NCI-H526 (cell line): ENCODE measurements around the gene GLI3.

Experiments
- DNase-seq, 2 experiments: peaks; one replicate each; lab custom pipeline; 2025; lab: John Stamatoyannopoulos, UW

The GLI3 gene

DNA sequence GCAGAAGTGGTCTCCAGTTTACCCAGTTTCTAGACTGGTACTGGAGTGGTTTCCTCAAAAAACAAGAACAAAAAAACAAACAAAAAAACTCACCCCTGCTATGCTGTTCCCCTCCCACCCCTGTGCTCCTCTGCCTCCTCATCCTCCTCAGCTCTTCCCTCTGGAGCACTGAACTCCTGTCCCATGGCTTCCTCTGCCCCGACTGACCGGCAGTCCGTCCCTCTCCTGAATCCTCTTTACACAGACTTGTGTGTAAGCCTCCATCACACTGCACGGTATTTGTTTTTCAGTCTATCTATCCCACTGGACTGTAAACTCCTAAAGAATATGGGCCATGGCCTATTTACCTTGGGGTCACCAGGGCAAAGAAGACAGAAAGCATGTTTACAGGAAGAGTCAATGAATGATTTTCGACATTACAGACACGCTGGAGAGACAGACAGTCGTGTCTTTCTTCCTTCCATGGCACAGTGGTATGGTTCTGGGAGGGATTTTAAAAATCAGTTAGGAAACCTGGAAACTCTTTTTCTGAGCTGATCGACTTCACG lies 265.3 kb downstream of the GLI3 start:
- DNase-seq, result no peak

- no peak for DNase-seq
Observed at GRCh38 chr7:41970941-41971340, 266.1 kb downstream of the GLI3 start.

DNA sequence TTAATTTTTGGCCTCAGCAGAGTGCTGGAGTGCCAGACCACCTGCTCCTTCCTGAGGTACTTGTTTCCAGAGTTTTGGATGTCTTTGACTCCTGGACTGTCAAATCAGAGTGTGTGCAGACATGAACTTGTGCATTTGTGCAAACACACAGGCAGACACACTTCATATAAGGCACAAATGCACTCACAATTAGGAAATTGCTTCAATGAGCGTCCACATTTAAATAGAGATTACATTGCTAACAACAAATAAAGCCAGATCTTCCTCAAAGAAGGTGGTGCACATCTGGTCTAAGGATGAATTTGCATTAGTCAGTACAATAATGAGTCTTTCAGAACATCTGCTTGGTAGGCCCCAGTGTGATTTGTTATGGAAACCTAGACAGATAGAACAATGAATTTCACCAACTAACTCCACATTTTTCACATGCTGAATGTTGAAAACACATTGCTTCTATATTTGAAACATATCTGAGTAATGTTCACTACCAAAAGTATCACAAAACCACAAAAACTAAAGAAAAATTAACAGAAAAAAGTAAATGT lies 267.4 kb downstream of the GLI3 start:
- no peak for DNase-seq

GRCh38 chr7:41967156-41967555 lies 269.9 kb downstream of the GLI3 start:
- no peak for DNase-seq

GRCh38 chr7:41965951-41966505 lies 271.0 kb downstream of the GLI3 start:
- DNase-seq, result no peak

DNA sequence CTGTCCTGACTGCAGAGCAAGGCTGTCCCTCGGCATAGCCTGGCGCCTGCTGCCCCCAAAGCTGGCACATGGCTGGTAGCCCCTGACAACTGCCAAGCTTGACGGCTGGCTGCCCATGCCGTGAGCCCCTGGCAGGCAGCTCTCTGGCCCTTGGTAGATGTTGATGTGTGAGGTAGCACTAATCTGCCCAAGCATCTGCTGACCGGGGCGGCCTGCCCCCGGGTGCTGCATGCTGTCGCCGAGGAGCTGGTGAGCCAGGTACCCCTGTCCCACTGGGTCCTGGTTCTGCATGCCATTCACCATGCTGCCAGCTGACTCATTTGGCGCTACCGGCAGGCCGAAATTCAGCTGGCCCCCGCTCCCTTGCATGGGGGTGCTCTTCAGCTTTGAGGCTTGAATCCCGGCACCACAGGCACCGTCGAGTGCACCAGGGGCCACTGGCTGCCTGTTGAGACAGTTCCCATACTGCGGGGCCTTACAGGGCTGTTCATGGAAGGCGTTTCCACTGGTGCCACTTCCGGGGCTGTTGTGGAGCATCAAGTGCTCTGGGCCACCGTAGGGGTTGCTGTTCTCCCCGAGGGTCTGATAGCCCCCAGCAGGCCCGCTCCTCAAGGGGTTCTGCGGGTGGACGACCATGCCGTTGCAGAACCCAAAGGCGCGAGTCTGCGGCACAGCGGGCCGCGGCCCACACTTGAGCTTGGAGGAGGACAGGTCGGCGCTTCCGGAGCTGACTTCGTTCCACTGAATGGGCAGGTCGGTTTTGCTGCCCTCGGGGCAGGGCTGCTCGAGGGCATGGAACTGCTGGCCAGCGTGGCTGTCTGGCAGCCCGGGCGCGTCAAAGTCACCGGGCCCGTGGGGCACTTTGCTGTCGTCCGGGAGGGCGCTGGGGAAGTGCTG lies 271.9 kb downstream of the GLI3 start:
- DNase-seq, result no peak

DNA sequence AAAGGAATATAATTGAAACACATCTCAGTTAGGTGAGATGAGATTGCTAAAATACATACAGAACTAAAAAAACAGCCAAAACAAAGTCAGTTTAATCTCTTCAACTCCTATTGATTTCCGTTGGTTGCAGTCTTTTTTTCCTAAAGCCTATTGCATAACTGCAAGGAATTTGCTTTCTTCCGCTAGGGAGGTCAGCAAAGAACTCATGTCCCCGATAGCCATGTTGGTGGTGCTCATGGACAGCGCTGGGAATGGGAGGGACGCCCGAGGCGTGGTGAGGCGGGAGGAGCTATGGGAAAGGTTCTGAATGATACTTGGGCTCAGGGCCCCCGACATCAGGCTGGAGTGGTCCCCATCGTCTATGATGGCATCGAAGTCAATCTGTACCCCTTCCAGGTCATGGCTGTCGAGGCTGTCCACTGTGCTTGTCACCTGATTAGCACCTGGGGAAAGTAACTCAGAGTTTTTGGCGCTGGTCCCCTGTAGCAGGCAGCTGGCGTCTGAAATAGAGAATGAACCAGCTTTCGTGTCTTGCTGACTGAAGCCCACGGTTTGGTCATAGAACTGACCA lies 272.7 kb downstream of the GLI3 start:
- DNase-seq, result no peak

DNA sequence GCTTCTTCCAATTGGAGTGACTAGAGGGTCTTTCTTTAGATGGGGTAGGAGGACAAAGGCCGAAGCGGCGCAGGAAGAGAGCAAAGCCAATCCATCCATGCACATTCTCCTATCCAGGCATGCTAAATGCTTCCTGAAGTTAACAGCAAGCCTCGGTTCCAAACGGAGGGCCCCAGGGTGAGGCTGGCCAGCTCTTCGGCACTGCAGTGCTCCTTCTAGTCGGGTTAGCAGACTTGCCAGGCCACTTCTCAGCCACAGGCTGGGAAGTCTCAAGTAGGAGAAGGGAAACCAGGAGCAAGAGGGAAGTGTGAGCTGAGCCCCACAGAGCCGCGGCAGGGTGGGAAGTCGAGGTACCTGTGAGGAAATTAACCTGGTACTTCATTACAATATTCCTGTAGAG lies 280.3 kb downstream of the GLI3 start:
- DNase-seq, result no peak

DNA sequence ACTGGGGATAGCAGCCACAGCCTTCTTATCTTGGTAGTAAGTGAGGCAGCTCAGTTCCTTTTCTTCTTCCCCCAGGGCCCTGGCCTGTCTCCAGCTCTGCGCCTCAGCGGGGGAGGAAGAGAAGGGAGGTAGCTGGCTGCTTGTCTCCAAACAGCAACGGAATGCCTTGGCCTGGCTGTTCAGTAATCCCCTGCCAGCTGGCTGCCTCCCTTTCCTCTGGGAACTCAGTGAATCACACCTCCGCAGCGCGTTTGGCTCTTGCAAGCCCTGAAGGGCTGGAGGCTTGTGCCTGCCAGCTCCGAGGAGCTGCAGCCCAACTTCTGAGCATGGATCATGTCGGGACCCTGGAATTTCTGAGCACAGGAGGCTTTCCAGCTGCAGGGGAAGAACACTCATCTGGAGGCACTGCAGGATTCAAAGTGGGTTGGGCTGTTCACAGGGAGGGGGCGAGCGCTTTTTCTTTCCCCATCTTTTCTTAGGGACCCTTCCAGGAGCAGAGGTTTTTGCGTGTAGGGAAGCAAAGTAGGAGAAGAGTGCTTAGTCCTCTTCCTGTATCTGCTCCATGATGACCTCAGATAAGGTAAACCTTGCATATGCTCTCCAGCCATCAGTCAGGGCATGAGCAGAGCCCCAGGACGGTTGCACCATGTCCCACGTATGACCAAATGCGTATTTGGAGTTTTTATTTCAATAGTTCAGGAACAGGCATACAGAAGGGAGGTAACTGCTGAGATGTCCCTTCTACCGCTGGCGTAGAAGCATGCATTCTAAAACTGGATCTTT lies 280.9 kb downstream of the GLI3 start:
- no peak for DNase-seq

DNA sequence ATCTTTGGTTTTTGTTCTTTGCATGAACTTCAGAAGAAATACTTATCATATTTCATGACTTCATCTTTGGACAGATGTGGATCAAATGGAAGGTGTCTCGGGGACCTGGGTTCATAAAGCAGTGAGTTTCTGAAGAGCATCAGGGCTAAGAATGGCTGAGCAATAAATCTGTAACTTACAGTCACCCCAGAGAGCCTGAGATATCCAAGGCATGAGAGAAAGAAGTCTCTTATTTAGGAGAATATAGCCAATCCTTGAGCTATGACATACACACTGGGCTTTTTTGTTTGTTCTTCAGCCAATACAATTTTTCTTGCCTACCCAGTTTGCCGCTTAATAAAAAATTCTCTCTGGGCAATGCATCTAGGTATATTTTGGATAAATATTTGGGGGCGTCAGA lies 281.6 kb downstream of the GLI3 start:
- no peak for DNase-seq

GRCh38 chr7:41954976-41955375 lies 282.0 kb downstream of the GLI3 start:
- no peak for DNase-seq

GRCh38 chr7:41948503-41948902 lies 288.5 kb downstream of the GLI3 start:
- DNase-seq, result no peak

GRCh38 chr7:41943094-41943577 lies 293.9 kb downstream of the GLI3 start:
- peak; percentile 17 to 78 for DNase-seq

- peak in 1 of 2 experiments; percentile 44 for DNase-seq
Observed at GRCh38 chr7:41942468-41943093, 294.4 kb downstream of the GLI3 start.

- peak; percentile 4 to 81 for DNase-seq
Observed at GRCh38 chr7:41940760-41941343, 296.2 kb downstream of the GLI3 start.

- DNase-seq, result no peak
Observed at GRCh38 chr7:41938371-41938770, 298.6 kb downstream of the GLI3 start.

DNA sequence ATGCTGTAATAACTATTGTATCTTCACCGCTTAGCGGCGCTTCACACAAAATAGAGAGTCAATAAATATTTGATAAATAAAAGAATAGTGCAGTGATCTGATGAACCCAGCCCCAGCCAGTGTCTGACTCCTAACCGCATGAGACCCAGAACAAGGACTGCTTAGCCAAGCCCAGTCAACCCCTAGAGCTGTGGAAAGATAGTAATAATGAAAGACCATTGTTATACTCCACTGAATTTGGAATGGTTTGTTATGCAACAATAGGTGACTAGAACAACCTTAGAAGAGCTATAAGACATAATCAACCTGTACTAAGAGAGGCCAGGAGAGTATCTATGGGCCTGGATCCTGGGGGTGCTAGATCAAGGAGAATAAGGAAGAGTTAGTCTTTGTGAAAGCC lies 303.6 kb downstream of the GLI3 start:
- no peak for DNase-seq

DNA sequence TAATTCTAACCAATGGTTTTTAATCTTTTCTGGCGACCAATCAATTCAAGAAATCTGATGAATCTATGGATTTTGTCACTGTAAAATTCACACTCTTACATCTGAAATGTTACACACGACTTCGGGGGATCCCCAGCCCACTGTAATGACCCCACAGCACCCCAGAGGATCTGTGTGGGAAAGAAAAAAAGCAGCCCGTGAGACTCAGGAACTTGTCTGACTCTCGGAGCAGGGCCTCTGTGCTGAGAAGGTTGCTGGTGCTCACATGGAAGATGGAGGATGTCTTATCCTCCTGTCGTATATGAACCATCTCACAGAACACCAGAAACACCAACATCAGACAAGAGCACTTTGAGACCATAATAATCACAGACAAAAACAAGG lies 305.8 kb downstream of the GLI3 start:
- DNase-seq, result no peak

- DNase-seq, result no peak
Observed at GRCh38 chr7:41930538-41931262, 306.3 kb downstream of the GLI3 start.

DNA sequence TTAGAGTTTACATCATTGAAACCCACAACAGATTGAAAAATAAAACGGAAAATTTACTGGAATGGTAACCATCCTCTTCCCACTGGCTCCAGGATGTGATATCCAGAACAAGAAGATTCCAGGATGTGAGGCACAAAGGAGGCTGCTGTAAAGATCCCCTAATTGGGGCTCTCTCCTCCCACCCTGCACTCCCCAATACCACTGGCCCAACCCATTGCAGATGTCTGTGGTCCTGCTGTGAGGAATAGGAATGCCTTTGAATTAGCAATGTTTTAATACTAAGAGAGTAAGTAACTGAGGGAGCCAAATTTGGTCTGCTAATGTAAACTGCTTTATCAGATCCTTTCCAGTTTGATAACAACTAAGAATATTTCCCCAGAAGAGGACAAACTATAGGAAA lies 308.2 kb downstream of the GLI3 start:
- DNase-seq, result no peak
